ENCODE results near the gene UNC13B.

UNC13B gene

GRCh38 chr9:35288778-35289177 lies 127.0 kb downstream of the UNC13B start:
- H3K4me3 ChIP-seq (replicated peaks; ENCODE audit: low read depth, low read length) = no peak overlapping the region
- TF ChIP-seq CTCF (IDR thresholded peaks at IDR 0.05; ENCODE audit: low read length, missing control alignments) = no peak
- DNase-seq (ENCODE audit: low read depth) = no peak

- DNase-seq (ENCODE audit: low read depth) = no peak
- TF ChIP-seq CTCF (IDR thresholded peaks at IDR 0.05; ENCODE audit: low read length, missing control alignments) = no peak
- H3K4me3 ChIP-seq (replicated peaks; ENCODE audit: low read depth, low read length) = no peak overlapping the region
Measured at GRCh38 chr9:35293376-35293964, 131.7 kb downstream of the UNC13B start.

- DNase-seq (ENCODE audit: low read depth) = no peak
- H3K4me3 ChIP-seq (replicated peaks; ENCODE audit: low read depth, low read length) = no peak overlapping the region
- no peak for TF ChIP-seq CTCF (IDR thresholded peaks at IDR 0.05; ENCODE audit: low read length, missing control alignments)
Measured at GRCh38 chr9:35294066-35294465, 132.3 kb downstream of the UNC13B start.

GRCh38 chr9:35294556-35294955 lies 132.7 kb downstream of the UNC13B start:
- no peak for DNase-seq (ENCODE audit: low read depth)
- TF ChIP-seq CTCF (IDR thresholded peaks at IDR 0.05; ENCODE audit: low read length, missing control alignments) = no peak
- no peak overlapping the region for H3K4me3 ChIP-seq (replicated peaks; ENCODE audit: low read depth, low read length)

GRCh38 chr9:35295369-35296036 lies 133.7 kb downstream of the UNC13B start:
- DNase-seq (ENCODE audit: low read depth) = no peak
- no peak for TF ChIP-seq CTCF (IDR thresholded peaks at IDR 0.05; ENCODE audit: low read length, missing control alignments)
- H3K4me3 ChIP-seq (replicated peaks; ENCODE audit: low read depth, low read length) = no peak overlapping the region

- TF ChIP-seq CTCF (IDR thresholded peaks at IDR 0.05; ENCODE audit: low read length, missing control alignments) = no peak
- no peak for DNase-seq (ENCODE audit: low read depth)
- no peak overlapping the region for H3K4me3 ChIP-seq (replicated peaks; ENCODE audit: low read depth, low read length)
Measured at GRCh38 chr9:35303567-35303966, 141.8 kb downstream of the UNC13B start.

- TF ChIP-seq CTCF (IDR thresholded peaks at IDR 0.05; ENCODE audit: low read length, missing control alignments) = no peak
- H3K4me3 ChIP-seq (replicated peaks; ENCODE audit: low read depth, low read length) = no peak overlapping the region
- no peak for DNase-seq (ENCODE audit: low read depth)
Measured at GRCh38 chr9:35306283-35306682, 144.5 kb downstream of the UNC13B start.
